Endothelial cell of umbilical vein (primary cell): ENCODE data around the gene GPR78.

Experiments used
- CTCF ChIP-seq, 2 donors: IDR thresholded peaks; 1 replicate in 1 of 2; 2 replicates in 1 of 2; pipeline ENCODE4 v1.5.1; 2011; ENCODE audit warnings: low read length in 2 of 2, mild to moderate bottlenecking in 2 of 2, moderate library complexity in 2 of 2, control low read depth in 1 of 2, inconsistent platforms in 1 of 2, low read depth in 1 of 2; ENCODE audit not compliant: insufficient read depth in 1 of 2; ENCODE audit errors: extremely low read depth in 1 of 2
- EZH2 ChIP-seq: IDR thresholded peaks from 2 replicates; pipeline ENCODE4 v1.6.1; 2012; ENCODE audit warnings: borderline replicate concordance, low read depth, mild to moderate bottlenecking, moderate library complexity, low read length, inconsistent platforms; ENCODE audit not compliant: severe bottlenecking
- FOS ChIP-seq: IDR thresholded peaks from 2 replicates; pipeline ENCODE4 v1.6.1; 2011; ENCODE audit warnings: mild to moderate bottlenecking, low read length, moderate library complexity, borderline replicate concordance; ENCODE audit not compliant: insufficient read depth
- GATA2 ChIP-seq: IDR thresholded peaks from 2 replicates; pipeline ENCODE4 v1.7.0; 2011; ENCODE audit warnings: low read depth, mild to moderate bottlenecking, moderate library complexity, mixed read lengths, low read length; ENCODE audit not compliant: insufficient read length, insufficient read depth
- JUN ChIP-seq: IDR thresholded peaks from 2 replicates; pipeline ENCODE4 v1.6.1; 2011; ENCODE audit warnings: borderline replicate concordance, low read depth; ENCODE audit not compliant: insufficient read length, insufficient read depth
- MAX ChIP-seq: IDR thresholded peaks from 2 replicates; pipeline ENCODE4 v1.6.1; 2011; ENCODE audit not compliant: insufficient read depth, insufficient read length
- MYC ChIP-seq: IDR thresholded peaks from one replicate; pipeline ENCODE4 v1.6.1; 2011; ENCODE audit warnings: mild to moderate bottlenecking, low read depth, low read length
- POLR2A ChIP-seq: IDR thresholded peaks from 2 replicates; pipeline ENCODE4 v1.6.1; 2012; ENCODE audit warnings: low read depth, mild to moderate bottlenecking, control low read depth, low read length
- POLR2AphosphoS5 ChIP-seq: IDR thresholded peaks from 2 replicates; pipeline ENCODE4 v1.6.1; 2012; ENCODE audit warnings: low read depth, mild to moderate bottlenecking, control low read depth, low read length, moderate library complexity; ENCODE audit not compliant: insufficient read depth

GRCh38 chr4:8587469-8588195 is 7.4 kb downstream of the GPR78 start:
- TF ChIP-seq POLR2A = no peak
- no peak for TF ChIP-seq CTCF (IDR thresholded peaks at IDR 0.05; ENCODE audit: extremely low read depth in 1 of 2, insufficient read depth in 1 of 2, low read depth in 1 of 2, low read length in 2 of 2)
- no peak for TF ChIP-seq JUN
- no peak for TF ChIP-seq FOS
- no peak for TF ChIP-seq EZH2
- no peak for TF ChIP-seq POLR2AphosphoS5
- no peak for TF ChIP-seq MAX
- TF ChIP-seq MYC = no peak
- no peak for TF ChIP-seq GATA2
